HTR-8/SVneo (cell line): ENCODE measurements around the gene USP28.
"Not testable (repeated sequence)": the region's sequence is repeated elsewhere in the genome, so short reads cannot be mapped to it uniquely, and the experiment has no call there.

Experiments
- DNase-seq: peaks from one replicate; pipeline ENCODE4 v3.0.0; 2011; ENCODE audit warnings: low spot score, mixed read lengths; ENCODE audit not compliant: insufficient read length
- FAIRE-seq: peaks from 2 replicates; lab custom pipeline; 2011; peaks lifted over from hg19 to GRCh38; lab: Jason Lieb, UNC

The USP28 gene

DNA sequence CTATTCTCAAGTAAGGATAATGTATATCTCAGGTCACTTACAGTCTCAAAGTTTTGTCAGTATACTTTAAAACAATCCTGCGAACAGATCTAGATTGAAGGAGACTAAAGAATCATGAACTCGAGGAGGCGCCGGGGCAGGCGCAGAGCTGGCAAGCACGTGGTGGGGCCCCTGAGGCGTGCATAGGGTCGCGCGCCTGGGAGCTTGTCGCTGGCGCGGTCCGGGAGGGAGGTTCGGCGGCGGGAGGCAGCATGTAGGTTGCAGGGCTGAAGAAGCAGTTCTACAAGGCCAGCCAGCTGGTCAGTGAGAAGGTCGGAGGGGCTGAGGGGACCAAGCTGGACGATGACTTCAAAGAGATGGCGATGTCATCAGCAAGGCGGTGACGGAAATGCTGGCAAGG lies 86.4 kb downstream of the USP28 start:
- DNase-seq: not testable (repeated sequence)
- peak; percentile 16 for FAIRE-seq

DNA sequence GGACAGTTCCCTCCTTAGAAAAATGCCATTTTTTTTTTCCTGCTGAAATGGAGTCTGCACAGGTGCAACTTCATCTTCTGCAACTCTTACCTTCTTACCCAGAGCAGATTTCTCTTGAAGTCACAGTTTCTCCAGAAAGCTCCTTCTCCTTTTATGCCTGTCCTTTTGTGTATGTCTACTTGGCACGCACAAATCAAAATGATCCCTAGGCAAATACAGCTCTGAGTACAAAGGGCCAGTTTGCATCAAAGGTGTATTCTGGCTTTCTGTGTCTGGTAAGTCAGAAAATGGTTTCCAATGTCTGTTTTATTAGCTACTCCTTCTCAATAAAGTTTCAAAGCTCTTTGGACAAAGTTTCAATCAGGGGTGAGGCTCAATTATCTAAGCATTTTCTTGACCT lies 93.2 kb downstream of the USP28 start:
- no peak for FAIRE-seq
- DNase-seq: no peak

DNA sequence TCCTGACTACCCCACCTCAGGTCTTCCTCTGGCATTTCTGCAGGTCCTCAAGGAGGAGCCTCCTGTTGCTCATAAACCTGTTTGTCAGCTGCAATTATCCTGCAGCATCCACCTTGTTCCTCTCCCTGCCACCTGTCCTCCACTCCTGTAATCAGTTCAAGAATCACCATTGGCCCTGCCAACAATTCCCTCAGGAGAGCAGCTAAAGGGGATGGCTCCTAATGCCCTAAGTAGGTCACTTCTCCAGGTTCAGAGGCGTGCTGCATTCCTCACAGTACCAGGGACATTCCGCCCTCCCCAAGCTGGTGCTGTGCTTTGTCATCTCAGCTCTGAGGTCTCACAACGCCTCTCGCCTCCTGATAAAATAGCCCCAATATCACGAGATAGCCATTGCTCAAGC lies 93.7 kb downstream of the USP28 start:
- no peak for FAIRE-seq
- DNase-seq: no peak

DNA sequence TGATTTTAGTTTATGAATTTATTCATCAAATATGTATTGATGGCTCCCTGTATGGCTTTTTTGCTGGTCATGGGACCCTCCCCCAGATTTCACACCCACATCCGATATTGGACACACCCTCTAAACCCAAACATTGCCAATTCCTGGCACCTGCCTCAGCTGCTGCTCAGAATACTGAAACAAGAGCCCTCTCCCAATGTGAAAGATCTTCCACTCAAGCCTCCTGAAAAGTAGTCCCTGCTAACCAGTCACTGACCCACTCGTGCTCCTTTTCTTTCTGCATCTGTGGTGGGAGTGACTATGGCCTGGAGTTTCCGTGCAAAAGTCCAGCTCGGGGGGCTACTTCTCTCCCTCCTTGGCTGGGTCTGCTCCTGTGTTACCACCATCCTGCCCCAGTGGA lies 95.9 kb downstream of the USP28 start, which contains the start of gene CLDN25:
CLDN25 (plus strand) TSS at position 301 of the 400 bp plus-strand sequence; CDS start at position 301, 0 bp downstream.
- no peak for DNase-seq
- no peak for FAIRE-seq

DNA sequence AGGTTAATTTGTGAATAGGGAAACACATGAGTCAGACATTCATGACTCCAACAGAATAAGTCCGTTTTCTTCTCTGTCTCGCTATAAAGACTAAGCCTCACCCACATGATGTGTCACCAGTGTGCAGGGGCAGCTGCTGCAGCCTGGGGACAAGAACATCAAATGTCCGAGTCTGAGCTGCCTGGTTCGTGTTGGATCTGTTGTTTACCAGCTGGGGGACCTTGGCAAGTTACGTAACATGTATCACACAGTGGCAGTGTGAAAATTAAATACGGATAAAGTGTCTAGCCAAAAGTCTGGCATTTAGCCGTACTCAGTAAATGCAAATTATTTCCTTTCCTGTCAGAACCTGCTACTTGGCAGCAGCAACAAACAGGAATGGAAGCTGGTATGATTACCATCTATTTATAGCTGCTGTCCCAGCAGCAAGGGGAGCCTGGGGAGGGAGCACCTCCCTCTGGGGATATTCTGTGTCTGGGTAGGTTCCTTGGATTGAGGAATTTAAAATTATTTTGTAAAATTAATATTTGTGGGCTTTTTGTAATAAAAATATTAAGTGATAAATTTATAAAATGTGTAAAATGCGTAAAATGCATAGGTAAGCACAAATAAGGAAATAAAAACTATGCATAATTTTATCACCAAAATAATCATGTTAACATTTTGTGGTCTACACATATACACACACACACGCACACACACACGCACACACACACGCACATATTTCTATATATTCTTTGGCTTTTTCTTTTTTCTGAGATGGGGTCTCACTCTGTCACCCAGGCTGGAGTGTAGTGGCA lies 97.1 kb downstream of the USP28 start:
- FAIRE-seq: no peak
- DNase-seq: peak; percentile 10

DNA sequence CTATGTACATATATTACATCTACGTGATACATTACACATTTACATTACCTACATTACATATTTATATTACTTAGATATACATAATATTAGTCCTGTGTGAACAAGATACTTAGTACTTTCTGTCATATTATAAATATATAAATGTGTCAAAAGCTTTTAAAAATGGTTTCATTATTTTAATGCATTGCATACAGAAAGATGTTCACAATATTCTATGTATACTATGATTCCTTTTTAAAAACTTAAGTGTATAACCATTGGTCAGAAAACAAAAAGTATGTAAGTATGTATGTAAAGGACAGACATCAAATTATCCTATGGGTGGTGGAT lies 101.2 kb downstream of the USP28 start:
- FAIRE-seq (no peak), DNase-seq (no peak)

DNA sequence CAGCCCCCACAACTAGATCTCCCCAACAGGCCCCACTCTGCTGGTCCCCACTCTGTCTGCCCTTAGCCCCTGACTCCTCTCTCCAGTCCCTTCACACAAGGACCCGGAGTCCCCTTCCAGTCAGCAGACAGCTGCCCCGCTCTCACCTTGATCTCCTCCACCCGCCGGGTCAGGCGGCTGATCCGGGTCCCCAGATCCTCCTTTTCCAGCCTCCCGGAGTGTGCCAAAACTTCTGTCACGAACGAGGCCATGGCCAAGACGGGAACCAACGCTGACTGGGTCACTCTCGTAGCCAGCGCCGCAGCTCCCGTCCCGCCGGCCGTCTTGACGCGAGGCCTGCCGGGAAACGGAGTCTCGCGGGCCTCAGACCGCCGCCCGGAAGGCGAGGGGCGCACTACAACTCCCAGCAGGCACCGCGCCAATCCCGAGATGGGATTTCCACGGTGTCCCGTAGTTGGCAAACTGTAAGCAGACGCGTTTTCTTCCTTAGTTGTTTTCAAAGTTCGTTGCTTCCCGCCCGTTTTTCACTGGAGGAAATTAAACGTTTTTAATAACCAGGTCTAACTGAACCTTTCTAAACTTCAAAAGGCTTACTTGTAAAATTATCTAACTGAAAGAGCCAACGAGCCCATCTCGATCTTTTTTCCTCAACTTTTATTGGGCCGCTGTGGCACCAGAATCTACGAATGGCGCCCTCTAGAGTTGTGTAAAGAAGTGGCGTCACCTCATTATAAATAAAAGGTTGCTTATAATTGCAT lies 101.8 kb downstream of the USP28 start, which contains the start of gene ZW10:
ZW10 (minus strand) TSS at position 277 of the 758 bp plus-strand sequence; CDS start at position 251, 26 bp downstream.
- peak; percentile 90 for FAIRE-seq

DNA sequence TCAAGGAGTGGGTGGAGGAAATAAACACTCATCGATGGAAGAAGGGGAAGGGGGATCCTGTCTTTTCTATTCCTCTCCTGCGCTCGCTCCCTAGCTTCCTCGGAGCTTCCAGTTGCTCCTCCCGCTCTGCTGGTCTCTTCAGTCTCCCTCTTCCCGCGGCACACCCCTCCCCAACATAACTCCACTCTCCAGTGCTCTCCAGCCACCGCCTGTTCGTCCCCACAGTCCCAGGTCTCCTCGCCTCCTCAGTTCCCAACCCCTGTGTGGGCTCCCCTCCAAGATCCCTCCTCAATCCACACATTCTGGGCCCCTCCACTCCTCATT lies 102.3 kb downstream of the USP28 start:
- DNase-seq: peak; percentile 13
- FAIRE-seq: no peak

More for the DNA sequence above, 101.8 kb downstream of the USP28 start, which contains the start of gene ZW10:
- DNase-seq: peak; percentile 89

DNA sequence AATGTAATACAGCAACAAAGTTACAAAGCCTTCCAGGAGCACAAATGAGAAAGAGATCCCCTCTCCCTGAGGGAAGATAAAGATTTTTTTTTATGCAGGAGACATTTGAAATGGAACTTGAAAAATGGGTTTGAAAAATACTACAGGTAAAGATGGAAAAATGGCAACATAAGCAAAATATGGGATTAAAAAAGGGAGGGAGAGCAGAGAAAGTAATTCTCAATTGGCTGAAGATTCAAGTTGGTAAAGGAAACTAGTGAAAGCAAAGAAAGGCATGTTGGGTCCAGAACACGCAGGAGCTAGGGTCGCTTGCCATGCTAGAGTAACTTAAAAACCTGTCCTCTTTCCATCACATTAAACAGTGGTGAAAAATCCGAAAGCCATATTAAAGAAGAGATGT lies 103.4 kb downstream of the USP28 start:
- DNase-seq (no peak), FAIRE-seq (no peak)

DNA sequence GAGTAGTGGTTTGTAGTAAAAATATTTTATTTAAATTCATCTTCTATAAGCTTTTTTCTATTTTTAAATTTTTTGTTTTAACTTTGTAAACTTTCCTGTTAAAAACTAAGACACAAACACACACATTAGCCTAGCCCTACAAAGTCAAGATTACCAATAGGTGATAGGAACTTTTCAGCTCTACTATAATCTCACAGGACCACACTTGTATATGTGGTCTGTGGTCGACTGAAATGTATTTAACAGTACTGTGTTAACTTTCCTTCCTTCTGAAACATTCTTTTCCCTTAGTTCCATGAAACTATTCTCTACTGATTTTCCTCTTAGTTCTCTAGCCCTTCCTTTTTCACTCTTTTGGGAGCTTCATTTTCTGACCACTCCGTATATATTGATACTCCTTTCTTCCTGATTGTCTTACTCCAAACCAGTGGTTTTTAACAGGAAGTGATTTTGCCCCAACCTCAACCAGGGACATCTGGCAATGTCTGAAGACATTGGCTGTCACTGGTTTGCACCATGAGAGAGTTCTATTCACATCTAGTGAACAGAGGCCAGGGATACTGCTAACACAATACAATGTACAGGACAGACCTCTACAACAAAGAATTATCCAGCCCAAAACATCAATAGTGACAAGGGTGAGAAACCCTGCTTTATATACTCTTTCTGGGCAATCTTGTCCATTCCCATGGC lies 110.7 kb downstream of the USP28 start:
- DNase-seq (no peak), FAIRE-seq (no peak)

DNA sequence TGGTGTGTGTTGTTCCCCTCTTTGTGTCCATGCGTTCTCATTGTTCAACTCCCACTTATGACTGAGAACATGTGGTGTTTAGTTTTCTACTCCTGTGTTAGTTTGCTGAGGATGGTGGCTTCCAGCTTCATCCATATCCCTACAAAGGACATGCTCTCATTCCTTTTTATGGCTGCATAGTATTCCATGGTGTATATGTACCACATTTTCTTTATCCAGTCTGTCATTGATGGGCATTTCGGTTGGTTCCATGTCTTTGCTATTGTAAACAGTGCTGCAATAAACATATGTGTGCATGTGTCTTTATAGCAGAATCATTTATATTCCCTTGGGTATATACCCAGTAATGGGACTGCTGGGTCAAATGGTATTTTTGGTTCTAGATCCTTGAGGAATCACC lies 112.3 kb downstream of the USP28 start:
- not testable (repeated sequence) for DNase-seq, FAIRE-seq

DNA sequence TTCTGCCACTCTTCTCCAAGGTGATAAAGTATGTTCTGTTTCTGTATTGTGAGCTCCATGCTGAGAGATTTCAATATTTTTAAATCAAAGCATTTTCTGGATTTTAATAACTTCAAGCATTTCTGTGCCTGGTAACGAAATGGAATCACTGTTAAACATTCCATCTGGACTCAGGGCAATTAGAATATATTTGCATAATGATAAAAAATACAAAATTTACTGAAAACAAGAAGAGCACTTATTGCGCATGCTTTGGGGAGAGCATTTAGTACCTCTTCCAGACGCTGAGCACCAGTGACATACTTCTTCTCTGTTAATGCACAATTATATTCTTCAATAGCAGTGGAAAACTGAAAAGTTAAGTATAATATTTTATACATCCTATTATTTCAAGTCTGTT lies 115.1 kb downstream of the USP28 start:
- FAIRE-seq: no peak
- no peak for DNase-seq

DNA sequence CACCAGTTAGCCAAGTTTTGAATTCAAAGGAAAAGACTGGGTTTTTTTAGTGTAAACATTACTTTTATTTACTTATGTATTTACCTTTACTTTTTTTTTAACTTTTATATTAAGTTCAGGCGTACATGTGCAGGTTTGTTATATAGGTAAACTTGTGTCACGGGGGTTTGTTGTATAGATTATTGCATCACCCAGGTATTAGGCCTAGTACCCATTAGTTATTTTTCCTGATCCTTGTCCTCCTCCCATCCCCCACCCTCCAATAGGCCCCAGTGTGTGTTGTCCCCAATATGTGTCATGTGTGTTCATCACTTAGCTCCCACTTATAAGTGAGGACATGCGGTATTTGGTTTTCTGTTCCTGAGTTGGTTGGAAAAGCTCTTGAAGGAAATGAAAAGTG lies 122.4 kb downstream of the USP28 start:
- DNase-seq (no peak), FAIRE-seq (no peak)
